Fibroblast of lung (primary cell): ENCODE results near the gene SPDYE18.
"Not testable (repeated sequence)": the region's sequence is repeated elsewhere in the genome, so short reads cannot be mapped to it uniquely, and the experiment has no call there.

Experiments
- EZH2 ChIP-seq: IDR thresholded peaks from 2 replicates; pipeline ENCODE4 v1.5.1; 2012; ENCODE audit warnings: low read length, control low read depth, mild to moderate bottlenecking; ENCODE audit errors: missing control alignments
- TF ChIP-seq, protein P1 (sequence below), 2 donors: IDR thresholded peaks in 1 of 2; conservative IDR thresholded peaks in 1 of 2; 1 replicate in 1 of 2; 2 replicates in 1 of 2; pipeline ENCODE4 v1.5.1; 2011 to 2012; ENCODE audit warnings: low read length in 2 of 2, control low read depth in 1 of 2, inconsistent platforms in 1 of 2, low read depth in 1 of 2, mild to moderate bottlenecking in 1 of 2

DNA sequence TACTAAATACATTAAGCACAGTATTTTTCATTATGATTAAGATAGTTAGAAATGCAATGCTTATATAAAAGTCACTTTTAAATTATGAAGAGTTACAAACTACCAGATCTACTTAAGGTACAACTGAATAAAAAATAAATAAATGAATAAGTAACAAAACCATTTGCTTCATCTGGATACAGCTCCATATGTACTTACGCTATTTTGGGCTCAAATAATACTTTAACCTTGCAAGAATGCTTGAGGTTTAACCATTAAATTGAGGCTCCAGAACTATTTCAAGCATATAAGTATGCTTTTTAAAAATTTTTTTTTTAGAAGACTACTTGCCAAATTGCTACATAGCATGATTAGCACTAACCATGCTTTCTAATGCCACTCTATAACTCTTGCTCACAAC is 46.0 kb upstream of the SPDYE18 start:
- TF ChIP-seq, protein P1, sequence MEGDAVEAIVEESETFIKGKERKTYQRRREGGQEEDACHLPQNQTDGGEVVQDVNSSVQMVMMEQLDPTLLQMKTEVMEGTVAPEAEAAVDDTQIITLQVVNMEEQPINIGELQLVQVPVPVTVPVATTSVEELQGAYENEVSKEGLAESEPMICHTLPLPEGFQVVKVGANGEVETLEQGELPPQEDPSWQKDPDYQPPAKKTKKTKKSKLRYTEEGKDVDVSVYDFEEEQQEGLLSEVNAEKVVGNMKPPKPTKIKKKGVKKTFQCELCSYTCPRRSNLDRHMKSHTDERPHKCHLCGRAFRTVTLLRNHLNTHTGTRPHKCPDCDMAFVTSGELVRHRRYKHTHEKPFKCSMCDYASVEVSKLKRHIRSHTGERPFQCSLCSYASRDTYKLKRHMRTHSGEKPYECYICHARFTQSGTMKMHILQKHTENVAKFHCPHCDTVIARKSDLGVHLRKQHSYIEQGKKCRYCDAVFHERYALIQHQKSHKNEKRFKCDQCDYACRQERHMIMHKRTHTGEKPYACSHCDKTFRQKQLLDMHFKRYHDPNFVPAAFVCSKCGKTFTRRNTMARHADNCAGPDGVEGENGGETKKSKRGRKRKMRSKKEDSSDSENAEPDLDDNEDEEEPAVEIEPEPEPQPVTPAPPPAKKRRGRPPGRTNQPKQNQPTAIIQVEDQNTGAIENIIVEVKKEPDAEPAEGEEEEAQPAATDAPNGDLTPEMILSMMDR (conservative IDR thresholded peaks at IDR 0.05 in 1 of 2, IDR thresholded peaks at IDR 0.05 in 1 of 2; ENCODE audit: low read depth in 1 of 2, low read length in 2 of 2): not testable (repeated sequence)
- not testable (repeated sequence) for TF ChIP-seq EZH2
